GM10847 (cell line): ENCODE data around the gene TEX14.

ENCODE experiments used
- POLR2A ChIP-seq: IDR thresholded peaks from 2 replicates; pipeline ENCODE4 v1.6.1; 2011; ENCODE audit not compliant: insufficient read length; ENCODE audit errors: extremely low read depth

The TEX14 gene

DNA sequence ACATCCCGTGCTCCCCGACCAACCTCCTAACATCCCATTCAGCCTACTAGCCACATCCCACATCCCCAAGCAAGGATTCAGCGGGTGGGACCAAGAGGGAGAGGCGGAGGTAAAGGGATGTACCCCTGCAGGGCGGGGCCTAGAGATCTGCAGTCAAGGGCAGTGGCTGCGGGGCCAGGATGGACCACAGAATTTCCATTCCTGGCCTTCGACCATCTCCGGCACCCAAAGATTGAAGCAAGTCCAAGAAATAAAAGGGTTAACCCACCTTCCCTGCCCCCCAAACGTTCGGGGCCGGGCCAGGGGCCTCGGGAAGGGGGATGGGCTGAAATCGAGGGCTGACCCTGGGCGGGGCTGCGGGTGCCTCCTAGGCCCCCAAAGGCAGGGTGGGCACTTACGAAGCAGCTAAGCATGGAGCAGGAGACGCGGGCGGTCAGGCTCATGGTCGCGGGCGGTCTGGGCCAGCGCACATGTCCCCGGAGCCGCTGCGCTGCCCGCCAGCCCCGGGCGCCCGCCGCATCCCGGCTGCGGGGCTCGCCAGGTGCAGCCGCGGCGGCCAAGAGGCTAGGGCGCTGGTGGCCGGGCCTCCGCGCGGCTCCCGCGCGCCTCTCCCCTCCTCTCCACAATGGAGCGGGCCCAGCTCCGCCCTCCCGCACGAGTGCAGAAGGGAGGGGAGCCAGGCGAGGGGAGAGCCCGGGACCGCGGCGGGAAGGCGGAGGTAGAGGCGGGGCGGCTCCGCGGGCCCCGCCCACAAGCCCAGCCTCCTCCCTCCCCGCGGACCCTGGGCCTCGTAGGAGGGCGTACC, 177.7 kb downstream of the TEX14 start, which contains the start of gene MTMR4:
Gene MTMR4, minus strand, starts transcription at position 674 of the 805 bp plus-strand sequence. Its CDS starts 231 bp downstream, at position 443.
- TF ChIP-seq POLR2A: no peak

DNA sequence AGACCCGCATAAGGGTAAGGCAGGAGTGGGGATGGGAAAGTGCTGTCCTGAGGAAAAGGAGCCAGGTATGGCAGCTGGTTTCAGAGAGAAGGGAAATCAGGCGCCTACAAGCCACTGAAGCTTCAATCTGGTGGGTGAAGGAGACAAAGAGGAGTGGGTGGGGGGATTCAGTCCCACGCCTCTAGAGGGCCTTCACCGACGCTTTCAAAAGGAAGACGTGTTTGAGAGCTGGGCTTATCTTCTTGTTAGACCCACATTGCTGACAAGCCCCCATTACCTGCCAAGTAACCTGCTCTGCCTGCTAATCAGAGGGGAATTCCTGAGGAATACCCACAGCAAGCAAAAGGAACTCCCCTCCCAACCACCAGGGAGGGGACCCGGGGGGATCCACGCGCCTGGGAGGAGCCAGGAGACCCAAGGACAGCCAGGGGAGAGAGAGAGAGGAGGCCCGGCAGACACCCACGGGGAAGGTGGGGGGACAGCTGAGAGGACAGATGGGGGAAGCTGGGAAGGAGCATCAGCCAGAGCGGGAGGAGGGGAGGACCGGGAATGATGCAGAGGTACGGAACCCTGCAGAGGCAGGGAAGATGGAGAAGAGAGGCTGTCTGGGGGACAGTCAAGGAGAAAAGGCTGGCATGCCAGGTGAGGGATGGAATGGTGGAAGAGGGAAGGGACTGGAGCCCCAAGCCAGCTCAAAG, 178.4 kb downstream of the TEX14 start:
- no peak for TF ChIP-seq POLR2A

DNA sequence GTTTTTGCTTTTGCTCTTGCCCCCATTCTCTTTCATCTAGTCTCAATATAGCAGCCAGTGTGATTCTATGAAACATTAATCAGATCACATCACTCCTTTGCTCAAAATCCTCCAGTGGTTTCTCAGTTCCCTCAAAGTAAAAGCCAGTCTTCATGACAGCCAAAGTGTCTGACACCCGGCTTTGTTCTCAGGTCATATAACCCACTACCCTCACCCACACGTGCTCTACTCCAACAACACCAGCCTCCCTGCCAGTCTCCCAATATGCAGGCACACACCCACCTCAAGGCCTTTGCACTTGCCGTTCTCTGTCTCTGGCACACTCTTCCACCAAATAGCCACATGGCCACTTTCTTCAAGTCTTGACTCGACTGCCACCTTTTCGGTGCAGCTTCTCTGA, 181.8 kb downstream of the TEX14 start:
- TF ChIP-seq POLR2A: no peak

DNA sequence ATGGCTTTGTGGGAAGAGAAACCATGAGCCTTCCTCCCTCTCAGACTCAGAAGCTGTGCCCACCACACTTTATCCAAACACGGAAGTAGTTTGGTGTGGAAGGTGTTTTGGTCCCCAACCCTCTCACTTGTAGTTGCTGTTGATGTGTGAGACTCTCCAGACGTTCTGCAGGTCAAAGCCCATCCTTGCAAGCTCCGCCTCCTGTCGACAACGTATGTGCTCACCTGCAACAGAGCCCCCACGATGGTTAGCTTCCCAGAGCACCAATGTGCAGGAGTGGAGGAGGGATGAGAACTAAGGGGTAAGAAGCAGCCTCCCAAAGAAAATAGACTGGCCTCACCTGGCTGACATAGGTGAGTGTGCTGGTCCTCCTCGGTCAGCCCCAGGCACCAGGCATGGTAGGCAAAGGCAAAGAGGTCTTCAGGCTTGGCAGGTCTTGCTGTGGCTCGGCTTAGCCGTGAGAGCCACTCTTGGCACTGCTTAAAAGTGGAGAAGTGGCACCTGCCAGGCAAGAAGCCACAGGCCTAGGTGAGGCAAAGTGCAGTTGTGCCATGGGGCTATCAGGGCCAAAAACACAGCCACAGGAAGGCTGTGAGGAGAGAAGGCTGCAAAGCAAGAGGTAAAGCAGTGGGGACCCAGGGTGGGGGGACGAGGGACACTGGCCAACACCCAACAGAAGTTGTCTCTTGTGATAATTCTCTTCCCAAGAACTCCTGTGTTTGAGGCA, 183.3 kb downstream of the TEX14 start:
- TF ChIP-seq POLR2A: no peak

DNA sequence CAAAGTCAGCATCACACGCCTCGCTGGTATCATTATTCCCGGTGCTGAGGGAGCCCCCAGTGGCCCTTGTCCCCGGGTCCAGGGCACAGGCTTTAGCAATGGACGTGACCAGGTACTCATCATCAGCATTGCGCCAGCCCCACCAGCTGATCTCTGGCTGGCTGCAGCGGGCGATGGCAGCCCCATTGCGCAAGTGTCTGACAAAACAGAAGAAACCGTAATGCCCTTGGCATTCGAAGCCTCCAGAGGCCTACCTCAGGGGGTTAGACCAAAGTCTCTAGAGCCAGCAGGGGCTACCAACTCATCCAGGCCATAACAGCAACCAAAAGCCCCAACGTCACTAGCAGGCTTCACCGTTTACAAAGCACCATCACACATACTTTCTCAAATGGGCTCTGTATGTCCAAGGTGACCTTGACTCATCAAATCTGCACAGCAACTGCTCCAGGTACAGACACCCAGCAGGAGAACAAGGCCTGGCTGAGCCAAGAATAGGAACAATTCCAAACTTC, 184.7 kb downstream of the TEX14 start:
- no peak for TF ChIP-seq POLR2A
